ENCODE measurements around the gene ACAD10.

Gene ACAD10

DNA sequence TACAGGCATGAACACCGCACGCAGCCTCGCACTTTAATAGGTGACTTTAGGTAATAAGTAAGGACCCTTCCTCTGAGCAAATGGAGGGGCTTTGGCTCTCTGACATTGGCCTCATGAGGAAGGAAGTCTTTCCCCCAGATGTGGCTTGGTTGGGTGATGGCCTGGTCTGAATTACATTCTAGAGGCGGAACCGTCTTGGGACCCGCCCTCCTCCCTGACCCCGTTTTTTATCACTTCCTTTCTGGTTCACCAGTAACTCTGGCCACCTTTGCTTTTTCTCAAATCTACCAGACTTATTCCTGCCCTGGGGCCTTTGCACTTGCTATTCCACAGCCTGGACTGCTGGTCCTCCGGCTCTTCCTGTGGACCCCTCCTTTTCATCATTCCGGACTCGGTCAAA is 94.3 kb downstream of the ACAD10 start:
- DNase-seq = no peak

GRCh38 chr12:111780615-111781014 is 94.8 kb downstream of the ACAD10 start:
- no peak for DNase-seq

- DNase-seq = no peak
Measured at GRCh38 chr12:111781085-111781658, 95.3 kb downstream of the ACAD10 start.

DNA sequence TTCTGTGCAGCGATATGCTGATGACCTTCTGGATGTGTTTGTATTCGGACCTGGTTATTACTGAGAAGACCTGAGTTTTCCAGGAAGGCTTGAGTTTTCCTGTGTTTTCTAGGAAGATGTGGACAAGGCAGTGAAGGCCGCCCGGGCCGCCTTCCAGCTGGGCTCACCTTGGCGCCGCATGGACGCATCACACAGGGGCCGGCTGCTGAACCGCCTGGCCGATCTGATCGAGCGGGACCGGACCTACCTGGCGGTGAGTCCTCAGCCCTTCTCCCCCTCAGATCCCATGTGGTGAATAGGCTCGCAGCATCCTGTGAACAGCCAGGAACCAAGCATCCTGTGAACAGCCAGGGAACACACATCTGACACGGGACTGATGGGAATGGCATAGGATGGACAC is 97.2 kb downstream of the ACAD10 start:
- no peak for DNase-seq

DNA sequence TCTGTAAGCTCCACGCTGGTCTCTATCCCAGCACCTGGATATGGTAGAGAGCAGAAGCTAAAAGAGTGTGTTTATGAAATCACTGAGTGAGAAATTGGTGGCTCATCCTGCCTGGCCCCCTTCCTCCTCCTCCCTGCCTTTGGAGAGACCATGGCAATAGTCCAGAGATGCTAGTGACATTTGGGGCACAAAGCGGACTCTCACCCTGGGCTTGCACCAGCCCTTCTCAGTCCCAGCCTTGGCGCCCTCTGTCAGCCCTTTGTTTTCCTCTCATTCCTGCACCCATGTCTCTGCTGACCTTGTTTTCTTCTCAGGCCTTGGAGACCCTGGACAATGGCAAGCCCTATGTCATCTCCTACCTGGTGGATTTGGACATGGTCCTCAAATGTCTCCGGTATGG is 99.1 kb downstream of the ACAD10 start:
- no peak for DNase-seq

DNA sequence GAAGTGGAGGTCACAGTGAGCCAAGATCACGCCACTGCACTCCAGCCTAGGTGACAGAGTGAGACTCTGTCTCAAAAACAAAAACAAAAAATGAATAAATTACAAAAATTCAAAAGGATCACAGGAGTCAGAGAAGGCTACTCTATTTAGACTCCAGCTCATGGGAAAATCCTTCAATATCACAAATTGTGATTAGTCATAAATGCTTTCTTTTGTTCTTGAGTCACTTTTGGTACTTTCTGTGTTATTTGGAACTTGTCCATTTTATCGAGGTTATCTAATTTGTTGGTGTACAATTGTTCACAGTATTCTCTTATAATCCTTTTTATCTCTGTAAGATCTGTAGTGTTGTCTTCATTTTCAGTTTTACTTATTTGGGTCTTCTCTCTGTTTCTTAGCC is 99.8 kb downstream of the ACAD10 start:
- DNase-seq = no peak

DNA sequence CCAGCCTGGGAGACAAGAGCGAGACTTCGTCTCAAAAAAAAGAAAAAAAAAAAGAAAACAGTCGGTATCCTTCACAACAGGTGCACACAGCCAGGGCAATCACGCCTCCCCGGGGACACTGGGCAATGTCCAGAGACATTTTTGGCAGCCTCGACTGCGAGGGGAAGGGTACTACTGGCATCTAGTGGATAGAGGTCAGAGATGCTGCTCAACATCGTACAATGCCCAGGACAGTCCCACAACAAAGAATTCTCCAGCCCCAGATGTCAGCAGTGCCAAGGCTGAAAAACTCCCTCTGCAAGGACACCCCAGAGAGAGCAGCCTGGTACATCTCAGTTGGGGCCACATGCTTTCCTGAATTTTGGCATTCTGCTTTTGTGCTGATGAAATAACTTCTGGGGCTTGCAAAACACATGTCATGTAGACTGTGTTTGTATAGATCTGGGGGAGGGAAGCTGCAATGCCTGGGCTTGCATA is 102.4 kb downstream of the ACAD10 start:
- no peak for DNase-seq

DNA sequence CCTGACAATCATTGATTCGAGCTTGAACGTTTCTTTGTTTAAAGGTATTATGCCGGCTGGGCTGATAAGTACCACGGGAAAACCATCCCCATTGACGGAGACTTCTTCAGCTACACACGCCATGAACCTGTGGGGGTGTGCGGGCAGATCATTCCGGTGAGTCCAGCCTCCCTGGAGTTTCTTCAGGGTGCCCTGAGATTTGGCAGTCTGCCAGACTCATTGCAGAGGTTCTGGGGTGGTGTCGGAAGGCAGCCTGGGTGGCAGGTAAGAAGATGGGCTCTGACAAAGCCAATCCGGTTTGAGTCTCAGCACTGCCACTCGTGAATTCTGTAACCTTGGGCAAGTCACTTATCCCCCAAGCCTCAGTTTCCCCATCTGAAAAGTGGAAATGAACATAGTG is 103.9 kb downstream of the ACAD10 start:
- no peak for DNase-seq

DNA sequence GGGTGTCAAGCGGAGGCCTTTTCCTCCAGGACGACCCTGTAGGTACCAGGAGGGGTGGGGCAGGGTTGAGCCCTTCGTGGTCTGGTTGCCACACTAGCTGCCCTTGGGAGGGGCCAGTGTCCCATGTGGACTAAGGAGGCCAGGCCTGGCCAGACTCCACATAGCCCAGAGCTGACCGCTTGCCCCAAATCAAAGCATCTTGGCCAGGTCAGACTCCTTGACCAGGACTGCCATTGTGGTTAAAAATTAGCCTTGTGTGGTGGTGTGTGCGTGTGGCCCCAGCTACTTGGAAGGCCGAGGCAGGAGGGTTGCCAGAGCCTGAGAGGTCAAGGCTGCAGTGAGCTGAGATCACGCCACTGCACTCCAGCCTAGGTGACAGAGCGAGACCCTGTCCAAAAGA is 105.7 kb downstream of the ACAD10 start:
- DNase-seq = no peak

DNA sequence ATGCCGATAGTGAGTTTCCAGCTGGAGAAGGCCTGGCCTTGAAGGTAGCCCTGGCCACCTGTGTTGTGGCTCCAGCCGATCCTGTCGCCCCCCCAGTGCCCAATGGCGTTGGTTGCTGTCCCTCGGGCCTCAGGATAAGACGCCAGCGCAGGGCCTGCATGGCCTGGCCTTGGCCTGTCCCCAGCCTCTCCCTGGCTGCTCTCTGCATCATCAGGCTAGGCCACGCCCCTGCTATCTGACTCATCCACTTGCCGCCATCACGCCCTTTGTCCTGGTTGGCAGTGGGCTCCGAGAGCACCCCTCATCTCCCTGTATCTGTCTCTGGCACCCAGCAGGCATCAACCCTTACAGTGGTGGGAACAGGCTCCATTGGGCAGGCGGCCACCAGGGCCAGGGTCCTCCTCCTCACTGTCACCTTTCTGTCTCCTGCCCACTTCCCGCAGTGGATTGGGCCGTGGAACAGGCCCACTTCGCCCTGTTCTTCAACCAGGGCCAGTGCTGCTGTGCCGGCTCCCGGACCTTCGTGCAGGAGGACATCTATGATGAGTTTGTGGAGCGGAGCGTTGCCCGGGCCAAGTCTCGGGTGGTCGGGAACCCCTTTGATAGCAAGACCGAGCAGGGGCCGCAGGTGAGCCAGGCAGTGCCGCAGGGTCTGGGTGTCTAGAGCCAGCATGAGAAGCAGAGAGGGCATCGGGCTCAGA is 106.5 kb downstream of the ACAD10 start:
- DNase-seq = no peak

GRCh38 chr12:111792856-111793235 is 107.0 kb downstream of the ACAD10 start:
- no peak for DNase-seq

GRCh38 chr12:111798182-111798581 is 112.3 kb downstream of the ACAD10 start:
- no peak for DNase-seq

DNA sequence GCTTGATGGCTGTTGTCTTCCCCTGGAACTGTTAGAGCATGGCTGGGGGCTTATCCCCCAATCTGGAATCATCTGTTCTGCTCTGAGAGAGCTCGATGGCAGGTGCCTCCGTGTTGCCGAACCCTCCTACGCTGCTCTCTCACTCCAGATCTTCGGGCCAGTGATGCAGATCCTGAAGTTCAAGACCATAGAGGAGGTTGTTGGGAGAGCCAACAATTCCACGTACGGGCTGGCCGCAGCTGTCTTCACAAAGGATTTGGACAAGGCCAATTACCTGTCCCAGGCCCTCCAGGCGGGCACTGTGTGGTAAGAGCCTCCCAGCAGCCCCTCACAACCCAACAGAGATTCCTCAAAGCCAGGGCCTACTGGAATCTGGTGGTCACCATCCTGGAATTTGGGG is 113.9 kb downstream of the ACAD10 start:
- DNase-seq = no peak

- no peak for DNase-seq
Measured at GRCh38 chr12:111803038-111803626, 117.3 kb downstream of the ACAD10 start.

DNA sequence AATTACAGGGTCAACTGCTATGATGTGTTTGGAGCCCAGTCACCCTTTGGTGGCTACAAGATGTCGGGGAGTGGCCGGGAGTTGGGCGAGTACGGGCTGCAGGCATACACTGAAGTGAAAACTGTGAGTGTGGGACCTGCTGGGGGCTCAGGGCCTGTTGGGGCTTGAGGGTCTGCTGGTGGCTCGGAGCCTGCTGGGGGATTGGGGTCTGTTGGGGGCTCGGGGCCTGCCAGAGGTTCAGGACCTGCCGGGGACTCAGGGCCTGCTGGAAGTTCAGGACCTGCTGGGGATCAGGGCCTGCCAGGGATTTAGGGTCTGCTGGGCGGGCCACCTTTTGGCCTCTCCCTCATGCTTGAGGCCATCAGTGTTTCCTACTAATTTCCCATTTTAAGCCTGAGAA is 118.0 kb downstream of the ACAD10 start:
- no peak for DNase-seq

GRCh38 chr12:111806304-111806703 is 120.5 kb downstream of the ACAD10 start:
- DNase-seq = no peak
